AG04450 (cell line): ENCODE data around the gene GTF3C2. TPM values are rescaled to one million over a fixed set of nuclear protein-coding genes. Genes with fewer than 3 reads are reported as not detected.

Experiments
- CTCF ChIA-PET: fragments of 300-600, 350-600 bp; formaldehyde crosslinking; extraction: SDS; loops from one replicate; lab custom pipeline; 2022; ENCODE audit warnings: antibody characterized with exemption, inconsistent platforms; lab: Charles Lee
- POLR2A ChIA-PET: fragments of 350-600 bp; formaldehyde crosslinking; extraction: SDS; loops from one replicate; lab custom pipeline; 2021; ENCODE audit warnings: antibody characterized with exemption, inconsistent platforms; lab: Yijun Ruan, JAX
- DNase-seq: peaks from one replicate; pipeline ENCODE4 v3.0.0-alpha.2; 2011; ENCODE audit warnings: low read depth, low spot score
- H3K27ac ChIP-seq: one replicate; pipeline ENCODE4 v1.5.1; 2012; ENCODE audit warnings: low read depth, low read length, control low read depth
- H3K27me3 ChIP-seq: one replicate; pipeline ENCODE4 v1.6.0; 2012; ENCODE audit warnings: low read length; ENCODE audit not compliant: control insufficient read depth, insufficient read depth
- H3K4me3 ChIP-seq: 2 replicates; pipeline ENCODE4 v1.5.1; 2011; ENCODE audit warnings: mild to moderate bottlenecking, low read depth, low read length, control low read depth
- H3K9me3 ChIP-seq: 2 replicates; pipeline ENCODE4 v1.5.1; 2012; ENCODE audit warnings: low read length; ENCODE audit not compliant: control insufficient read depth, insufficient read depth
- polyA plus RNA-seq: library from polyadenylated mRNA; depleted of rRNA; stranded (reverse); fragments of >200 nt; gene quantifications from 2 replicates; pipeline ENCODE4 v1.2.3, GENCODE V29; 2011
- TF ChIP-seq, protein P1 (sequence below): IDR thresholded peaks from 2 replicates; pipeline ENCODE4 v1.5.1; 2011; ENCODE audit warnings: low read depth, low read length, control low read depth, inconsistent platforms

The GTF3C2 gene
- polyA plus RNA-seq, 1 experiment, result 39.0 TPM

DNA sequence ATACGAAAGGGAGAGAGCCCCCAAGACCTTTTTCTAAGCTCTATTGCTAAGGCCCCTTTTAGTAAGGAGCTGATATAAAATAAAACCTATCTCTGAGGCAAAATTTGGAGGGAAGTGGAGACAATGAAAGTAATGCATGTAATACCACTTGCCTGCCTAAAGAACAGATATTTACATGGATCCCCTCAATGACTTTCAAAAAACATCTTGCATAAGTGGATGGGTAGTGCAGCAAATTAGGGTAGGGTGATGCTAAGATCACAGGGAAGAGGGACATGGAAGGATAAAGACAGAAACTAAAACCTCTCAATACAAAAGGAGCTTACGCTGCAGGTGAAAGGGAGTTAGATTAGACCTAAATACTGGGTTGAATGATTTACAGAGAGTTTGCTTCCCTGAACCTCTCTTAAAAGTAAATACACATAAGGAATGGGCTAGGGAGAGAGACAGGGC lies 22.8 kb upstream of the GTF3C2 start:
- H3K27me3 ChIP-seq, result no peaks in the 10 kb centered on the region
- peak overlapping the region; percentile 95 for H3K27ac ChIP-seq
- TF ChIP-seq, protein P1, sequence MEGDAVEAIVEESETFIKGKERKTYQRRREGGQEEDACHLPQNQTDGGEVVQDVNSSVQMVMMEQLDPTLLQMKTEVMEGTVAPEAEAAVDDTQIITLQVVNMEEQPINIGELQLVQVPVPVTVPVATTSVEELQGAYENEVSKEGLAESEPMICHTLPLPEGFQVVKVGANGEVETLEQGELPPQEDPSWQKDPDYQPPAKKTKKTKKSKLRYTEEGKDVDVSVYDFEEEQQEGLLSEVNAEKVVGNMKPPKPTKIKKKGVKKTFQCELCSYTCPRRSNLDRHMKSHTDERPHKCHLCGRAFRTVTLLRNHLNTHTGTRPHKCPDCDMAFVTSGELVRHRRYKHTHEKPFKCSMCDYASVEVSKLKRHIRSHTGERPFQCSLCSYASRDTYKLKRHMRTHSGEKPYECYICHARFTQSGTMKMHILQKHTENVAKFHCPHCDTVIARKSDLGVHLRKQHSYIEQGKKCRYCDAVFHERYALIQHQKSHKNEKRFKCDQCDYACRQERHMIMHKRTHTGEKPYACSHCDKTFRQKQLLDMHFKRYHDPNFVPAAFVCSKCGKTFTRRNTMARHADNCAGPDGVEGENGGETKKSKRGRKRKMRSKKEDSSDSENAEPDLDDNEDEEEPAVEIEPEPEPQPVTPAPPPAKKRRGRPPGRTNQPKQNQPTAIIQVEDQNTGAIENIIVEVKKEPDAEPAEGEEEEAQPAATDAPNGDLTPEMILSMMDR, result no peak
- ChIA-PET POLR2A (interaction anchor here (0.5 to 3.0 kb wide), 5 partner anchors 9 to 51 kb away, joined by 4 to 34 read pairs (median 5); partner anchors contain the start of genes EIF2B4, GTF3C2, NRBP1 and SNX17), CTCF (interaction anchor here (1.1 to 2.2 kb wide), 2 partner anchors 9 to 62 kb away, joined by 4 to 10 read pairs; partner anchors contain the start of genes EIF2B4 and SNX17)
- no peak for DNase-seq
- H3K4me3 ChIP-seq, result peak overlapping the region; percentile 88
- no peaks in the 10 kb centered on the region; the same call in 1 of the 2 replicates for H3K9me3 ChIP-seq

DNA sequence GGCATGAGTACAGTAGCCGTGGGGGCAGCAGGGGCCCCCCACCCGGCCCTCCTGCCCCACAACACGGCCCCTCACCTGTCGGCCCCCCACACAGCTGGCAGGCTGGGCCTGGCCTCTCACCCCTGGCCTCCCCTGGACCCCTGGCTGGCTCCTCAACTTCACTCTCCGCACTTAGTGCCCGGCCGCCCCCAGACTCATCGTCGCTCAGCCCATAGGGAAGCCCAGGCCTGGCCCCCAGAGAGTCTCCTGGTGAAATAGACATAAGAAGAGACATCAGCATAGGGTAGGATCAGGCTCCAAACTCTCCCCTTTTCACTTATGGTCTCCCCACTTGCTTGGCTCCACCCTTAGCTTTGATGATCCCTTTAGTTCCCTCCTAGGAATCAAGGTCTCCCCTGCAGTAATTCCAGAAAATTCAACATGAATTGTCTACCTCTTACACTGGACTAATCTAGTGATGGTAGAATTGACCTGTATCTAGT lies 22.3 kb upstream of the GTF3C2 start:
- Histone ChIP-seq H3K9me3 (no peaks in the 10 kb centered on the region; the same call in 1 of the 2 replicates), H3K27me3 (no peaks in the 10 kb centered on the region), H3K4me3 (peak overlapping the region; percentile 25), H3K27ac (no peak overlapping the region)
- TF ChIP-seq, protein P1, result no peak
- no peak for DNase-seq
- ChIA-PET CTCF (interaction anchor here (2.2 kb wide), 1 partner anchor 9 kb away, joined by 10 read pairs; the partner anchor contains the start of genes EIF2B4 and SNX17), POLR2A (interaction anchor here (1.6 to 3.0 kb wide), 2 partner anchors 9 to 49 kb away, joined by 4 to 34 read pairs; partner anchors contain the start of genes EIF2B4, NRBP1 and SNX17)

DNA sequence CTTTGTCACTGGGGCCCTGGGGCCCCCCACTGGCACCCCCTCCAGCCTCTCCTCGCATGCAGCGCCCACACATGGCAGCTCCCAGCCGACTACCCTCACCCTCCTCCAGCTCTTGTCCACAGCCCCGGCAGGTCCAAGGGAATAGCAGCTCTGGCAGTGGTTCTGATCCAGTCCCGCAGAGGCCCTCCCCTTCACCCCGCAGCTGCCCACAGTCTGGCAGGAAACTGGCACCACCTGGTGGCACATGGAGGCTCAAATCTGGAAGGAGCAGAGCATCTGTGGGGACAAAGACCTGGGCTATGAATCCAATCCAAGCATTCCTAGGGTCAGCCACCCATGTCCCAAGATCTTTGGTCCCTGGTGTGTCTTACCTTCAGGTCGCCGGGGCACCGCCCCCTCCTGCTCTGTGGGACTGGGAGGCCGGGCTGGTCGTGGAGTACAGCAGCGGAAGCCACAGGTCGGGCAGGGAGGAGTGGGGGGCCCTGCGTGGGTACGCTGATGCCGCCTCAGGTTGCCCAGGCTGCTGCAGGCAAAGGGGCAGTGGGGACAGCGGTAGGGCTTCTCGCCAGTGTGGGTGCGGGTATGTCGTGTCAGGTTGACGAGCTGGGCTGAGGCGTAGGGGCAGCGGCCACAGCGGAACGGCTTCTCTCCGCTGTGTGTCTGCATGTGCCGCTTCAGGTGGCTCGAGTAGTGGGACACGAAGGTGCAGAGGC lies 21.7 kb upstream of the GTF3C2 start:
- no peaks in the 10 kb centered on the region for H3K27me3 ChIP-seq
- TF ChIP-seq, protein P1, result 0 out of 2 replicates have a peak, but pooled peaks have one; percentile 13
- no peaks in the 10 kb centered on the region; the same call in 1 of the 2 replicates for H3K9me3 ChIP-seq
- H3K27ac ChIP-seq, result no peak overlapping the region
- no peak for DNase-seq
- ChIA-PET POLR2A (interaction anchor here (3.0 kb wide), 1 partner anchor 8 kb away, joined by 34 read pairs; the partner anchor contains the start of genes EIF2B4 and SNX17), CTCF (interaction anchor here (2.2 kb wide), 1 partner anchor 8 kb away, joined by 10 read pairs; the partner anchor contains the start of genes EIF2B4 and SNX17)
- H3K4me3 ChIP-seq, result no peak overlapping the region

DNA sequence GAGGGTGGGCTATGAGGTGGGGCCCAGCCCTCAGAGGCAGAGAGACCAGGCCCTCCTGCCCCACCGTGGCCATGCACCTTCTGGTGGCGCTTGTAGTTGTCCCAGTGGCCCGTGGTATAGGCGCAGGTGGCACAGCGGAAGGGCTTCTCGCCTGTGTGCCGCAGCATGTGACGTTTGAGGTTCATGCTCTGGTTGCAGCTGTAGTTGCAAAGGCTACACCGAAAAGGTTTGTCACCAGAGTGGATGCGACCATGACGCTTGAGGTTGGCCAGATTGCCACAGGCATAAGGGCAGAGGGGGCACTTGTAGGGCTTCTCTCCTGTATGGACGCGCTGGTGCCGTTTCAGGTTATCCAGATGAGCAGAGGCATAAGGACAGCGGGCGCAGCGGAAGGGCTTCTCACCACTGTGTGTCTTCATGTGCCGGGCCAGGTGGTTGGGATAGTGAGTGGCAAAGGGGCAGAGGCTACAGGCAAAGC lies 21.1 kb upstream of the GTF3C2 start:
- TF ChIP-seq, protein P1, result no peak
- no peak for DNase-seq
- ChIA-PET CTCF (no interaction called here), POLR2A (no interaction called here)
- H3K27ac ChIP-seq, result peak overlapping the region; percentile 31
- H3K4me3 ChIP-seq, result no peak overlapping the region
- H3K27me3 ChIP-seq, result no peaks in the 10 kb centered on the region
- H3K9me3 ChIP-seq, result no peaks in the 10 kb centered on the region; the same call in 1 of the 2 replicates
